Esophagus (tissue), 2 donors: ENCODE measurements around the gene ZNF500. TPM values are rescaled to one million over a fixed set of nuclear protein-coding genes. Genes with fewer than 3 reads are reported as not detected.
A peak's percentile ranks its signal among the peaks of the same experiment; 100 is the strongest.

Experiments used
- H3K27ac ChIP-seq, 2 donors: one replicate each; pipeline ENCODE4 v1.5.1; 2013; ENCODE audit warnings: low read depth in 2 of 2, mild to moderate bottlenecking in 2 of 2, inconsistent platforms in 1 of 2, low read length in 1 of 2, moderate library complexity in 1 of 2
- H3K27me3 ChIP-seq, 2 donors: one replicate each; pipeline ENCODE4 v1.6.1; 2013; ENCODE audit warnings: low read length in 2 of 2, control low read depth in 1 of 2, mild to moderate bottlenecking in 1 of 2; ENCODE audit not compliant: insufficient read depth in 2 of 2, control insufficient read depth in 1 of 2
- H3K36me3 ChIP-seq, 2 donors: one replicate each; pipeline ENCODE4 v1.6.1; 2013; ENCODE audit warnings: low read length in 1 of 2; ENCODE audit not compliant: control insufficient read depth in 2 of 2, insufficient read depth in 2 of 2
- H3K4me1 ChIP-seq, 2 donors: one replicate each; pipeline ENCODE4 v1.6.1; 2013; ENCODE audit warnings: low read length in 1 of 2; ENCODE audit not compliant: control insufficient read depth in 2 of 2, insufficient read depth in 2 of 2
- H3K4me3 ChIP-seq, 2 donors: one replicate each; pipeline ENCODE4 v1.5.1; 2013; ENCODE audit warnings: low read length in 2 of 2, mild to moderate bottlenecking in 2 of 2, low read depth in 1 of 2, moderate library complexity in 1 of 2
- H3K9me3 ChIP-seq, 2 donors: one replicate each; pipeline ENCODE4 v1.6.1; 2013; ENCODE audit warnings: mild to moderate bottlenecking in 2 of 2, low read depth in 1 of 2, low read length in 1 of 2, moderate library complexity in 1 of 2; ENCODE audit not compliant: control insufficient read depth in 2 of 2, insufficient read depth in 1 of 2
- WGBS, 2 donors: extraction: QIAGEN DNeasy Blood & Tissue Kit; methylation state at CpG; one replicate each; pipeline ENCODE4 v1.1.7; 2013; 5-methylcytosine and 5-hydroxymethylcytosine counted together
- polyA plus RNA-seq, 2 donors: library from polyadenylated mRNA; stranded (reverse); fragments of 200-250 nt; gene quantifications; one replicate each; pipeline ENCODE4 v1.2.3, GENCODE V29; 2013
- donor health status: healthy with polysubstance abuse.
- donor health status: Bipolar disorder and iron deficiency.

The ZNF500 gene
- polyA plus RNA-seq, 2 donors = 4.4 to 8.9 TPM

GRCh38 chr16:4776141-4776705 is 9.3 kb upstream of the ZNF500 start:
- no peaks in the 10 kb centered on the region for H3K9me3 ChIP-seq
- no peak overlapping the region for H3K27ac ChIP-seq
- no peaks in the 10 kb centered on the region for H3K4me1 ChIP-seq
- H3K36me3 ChIP-seq = no peaks in the 10 kb centered on the region
- no peaks in the 10 kb centered on the region for H3K27me3 ChIP-seq
- H3K4me3 ChIP-seq = no peak overlapping the region
- WGBS, 2 donors = 92 to 96% methylated on average over 2 of the region's 2 CpGs

GRCh38 chr16:4775005-4775404 is 8.0 kb upstream of the ZNF500 start:
- no peaks in the 10 kb centered on the region for H3K4me1 ChIP-seq
- no peaks in the 10 kb centered on the region for H3K36me3 ChIP-seq
- no peak overlapping the region for H3K4me3 ChIP-seq
- H3K27me3 ChIP-seq = no peaks in the 10 kb centered on the region
- no peaks in the 10 kb centered on the region for H3K9me3 ChIP-seq
- H3K27ac ChIP-seq = no peak overlapping the region
- 61 to 78% methylated on average over 10 to 13 of the region's 13 CpGs for WGBS, 2 donors

DNA sequence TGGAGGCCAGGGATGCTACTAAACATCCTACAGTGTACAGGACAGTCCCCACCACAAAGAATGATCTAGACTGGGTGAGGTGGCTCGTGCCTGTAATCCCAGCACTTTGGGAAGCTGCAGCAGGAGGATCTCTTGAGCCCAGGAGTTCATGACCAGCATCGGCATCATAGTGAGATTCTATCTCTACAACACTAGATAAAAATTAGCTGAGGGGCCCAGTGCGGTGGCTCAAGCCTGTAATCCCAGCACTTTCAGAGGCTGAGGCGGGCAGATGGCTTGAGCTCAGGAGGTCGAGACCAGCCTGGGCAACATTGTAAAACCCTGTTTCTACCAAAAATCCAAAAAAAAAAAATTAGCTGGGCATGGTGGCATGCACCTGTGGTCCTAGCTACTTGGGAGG is 5.4 kb upstream of the ZNF500 start:
- Histone ChIP-seq H3K27ac (no peak overlapping the region), H3K9me3 (no peaks in the 10 kb centered on the region), H3K27me3 (no peaks in the 10 kb centered on the region), H3K36me3 (no peaks in the 10 kb centered on the region), H3K4me1 (peaks cover 0 to 3% of the 10 kb centered on the region in 2 donors), H3K4me3 (no peak overlapping the region)
- WGBS, 2 donors = 86% methylated on average over 5 of the region's 5 CpGs

- H3K27ac ChIP-seq = no peak overlapping the region
- no peaks in the 10 kb centered on the region for H3K36me3 ChIP-seq
- no peaks in the 10 kb centered on the region for H3K27me3 ChIP-seq
- no peaks in the 10 kb centered on the region for H3K9me3 ChIP-seq
- no peak overlapping the region for H3K4me3 ChIP-seq
- 61 to 69% methylated on average over 3 of the region's 3 CpGs for WGBS, 2 donors
- peaks cover 0 to 3% of the 10 kb centered on the region in 2 donors for H3K4me1 ChIP-seq
Measured at GRCh38 chr16:4771646-4772045, 4.7 kb upstream of the ZNF500 start.

- Histone ChIP-seq H3K36me3 (peaks cover 0 to 3% of the 10 kb centered on the region in 2 donors), H3K27me3 (no peaks in the 10 kb centered on the region), H3K4me1 (peaks cover 3 to 8% of the 10 kb centered on the region in 2 donors), H3K4me3 (peak overlapping the region in 1 of 2 donors; percentile 59), H3K27ac (no peak overlapping the region), H3K9me3 (no peaks in the 10 kb centered on the region)
- 56% methylated on average over 7 of the region's 7 CpGs for WGBS, 2 donors
Measured at GRCh38 chr16:4769306-4769638, 2.3 kb upstream of the ZNF500 start.

- Histone ChIP-seq H3K4me3 (peak overlapping the region; percentile 52 to 59), H3K9me3 (no peaks in the 10 kb centered on the region), H3K27me3 (no peaks in the 10 kb centered on the region), H3K27ac (peak overlapping the region; percentile 95 to 96), H3K36me3 (peaks cover 2 to 7% of the 10 kb centered on the region in 2 donors), H3K4me1 (peaks cover 3 to 8% of the 10 kb centered on the region in 2 donors)
- WGBS, 2 donors = 4 to 5% methylated on average over 47 to 48 of the region's 48 CpGs
Measured at GRCh38 chr16:4768549-4769305, 1.8 kb upstream of the ZNF500 start.

GRCh38 chr16:4767872-4768548 is 1.0 kb upstream of the ZNF500 start:
- 28 to 35% methylated on average over 17 of the region's 17 CpGs for WGBS, 2 donors
- peak overlapping the region; percentile 95 to 96 for H3K27ac ChIP-seq
- peaks cover 3 to 11% of the 10 kb centered on the region in 2 donors for H3K36me3 ChIP-seq
- peak overlapping the region; percentile 52 to 59 for H3K4me3 ChIP-seq
- H3K27me3 ChIP-seq = no peaks in the 10 kb centered on the region
- H3K9me3 ChIP-seq = no peaks in the 10 kb centered on the region
- H3K4me1 ChIP-seq = peaks cover 3 to 8% of the 10 kb centered on the region in 2 donors

GRCh38 chr16:4765511-4766474 is 1.2 kb downstream of the ZNF500 start:
- Histone ChIP-seq H3K27ac (peak overlapping the region in 1 of 2 donors; percentile 19), H3K9me3 (no peaks in the 10 kb centered on the region), H3K4me1 (peaks cover 3 to 8% of the 10 kb centered on the region in 2 donors), H3K36me3 (peaks cover 3 to 25% of the 10 kb centered on the region in 2 donors), H3K27me3 (no peaks in the 10 kb centered on the region), H3K4me3 (peak overlapping the region; percentile 95 to 99)
- WGBS, 2 donors = 73 to 74% methylated on average over 26 of the region's 26 CpGs

GRCh38 chr16:4763791-4764190 is 3.2 kb downstream of the ZNF500 start:
- peaks cover 3 to 5% of the 10 kb centered on the region in 2 donors for H3K4me1 ChIP-seq
- H3K27ac ChIP-seq = no peak overlapping the region
- 88 to 92% methylated on average over 7 of the region's 7 CpGs for WGBS, 2 donors
- no peaks in the 10 kb centered on the region for H3K9me3 ChIP-seq
- H3K36me3 ChIP-seq = peaks cover 6 to 35% of the 10 kb centered on the region in 2 donors
- H3K4me3 ChIP-seq = no peak overlapping the region
- no peaks in the 10 kb centered on the region for H3K27me3 ChIP-seq
